ENCODE results near the gene CACNG3.
"Not testable (repeated sequence)": the region's sequence is repeated elsewhere in the genome, so short reads cannot be mapped to it uniquely, and the experiment has no call there.

The CACNG3 gene

GRCh38 chr16:24332582-24333090, 76.5 kb downstream of the CACNG3 start:
- DNase-seq (ENCODE audit: low read depth in 2 of 2): no peak

GRCh38 chr16:24336491-24336890, 80.4 kb downstream of the CACNG3 start:
- DNase-seq (ENCODE audit: low read depth in 2 of 2): no peak

- no peak for DNase-seq (ENCODE audit: low read depth in 2 of 2)
Observed at GRCh38 chr16:24337013-24337412, 80.9 kb downstream of the CACNG3 start.

- DNase-seq (ENCODE audit: low read depth in 2 of 2): not testable (repeated sequence)
Observed at GRCh38 chr16:24343829-24344228, 87.7 kb downstream of the CACNG3 start.

- DNase-seq (ENCODE audit: low read depth in 2 of 2): no peak
Observed at GRCh38 chr16:24344784-24345183, 88.6 kb downstream of the CACNG3 start.

- no peak for DNase-seq (ENCODE audit: low read depth in 2 of 2)
Observed at GRCh38 chr16:24345704-24346103, 89.6 kb downstream of the CACNG3 start.

GRCh38 chr16:24346734-24347133, 90.6 kb downstream of the CACNG3 start:
- no peak for DNase-seq (ENCODE audit: low read depth in 2 of 2)

GRCh38 chr16:24347556-24347955, 91.4 kb downstream of the CACNG3 start:
- DNase-seq (ENCODE audit: low read depth in 2 of 2): no peak

GRCh38 chr16:24348545-24349290, 92.6 kb downstream of the CACNG3 start:
- DNase-seq (ENCODE audit: low read depth in 2 of 2): no peak

- no peak for DNase-seq (ENCODE audit: low read depth in 2 of 2)
Observed at GRCh38 chr16:24349320-24349719, 93.2 kb downstream of the CACNG3 start.

- no peak for DNase-seq (ENCODE audit: low read depth in 2 of 2)
Observed at GRCh38 chr16:24352746-24353145, 96.6 kb downstream of the CACNG3 start.

- DNase-seq (ENCODE audit: low read depth in 2 of 2): no peak
Observed at GRCh38 chr16:24353622-24354021, 97.5 kb downstream of the CACNG3 start.

- no peak for DNase-seq (ENCODE audit: low read depth in 2 of 2)
Observed at GRCh38 chr16:24357511-24357910, 101.4 kb downstream of the CACNG3 start.

- DNase-seq (ENCODE audit: low read depth in 2 of 2): no peak
Observed at GRCh38 chr16:24358117-24358516, 102.0 kb downstream of the CACNG3 start.

- DNase-seq (ENCODE audit: low read depth in 2 of 2): no peak
Observed at GRCh38 chr16:24359490-24359889, 103.4 kb downstream of the CACNG3 start.

GRCh38 chr16:24360936-24361335, 104.8 kb downstream of the CACNG3 start:
- DNase-seq (ENCODE audit: low read depth in 2 of 2): no peak

- no peak for DNase-seq (ENCODE audit: low read depth in 2 of 2)
Observed at GRCh38 chr16:24364596-24364995, 108.5 kb downstream of the CACNG3 start.

- DNase-seq (ENCODE audit: low read depth in 2 of 2): no peak
Observed at GRCh38 chr16:24367186-24367710, 111.1 kb downstream of the CACNG3 start.

GRCh38 chr16:24372824-24373223, 116.7 kb downstream of the CACNG3 start:
- DNase-seq (ENCODE audit: low read depth in 2 of 2): no peak

- no peak for DNase-seq (ENCODE audit: low read depth in 2 of 2)
Observed at GRCh38 chr16:24378999-24379398, 122.9 kb downstream of the CACNG3 start.

GRCh38 chr16:24381470-24382118, 125.5 kb downstream of the CACNG3 start:
- no peak for DNase-seq (ENCODE audit: low read depth in 2 of 2)

- DNase-seq (ENCODE audit: low read depth in 2 of 2): no peak
Observed at GRCh38 chr16:24382762-24383407, 126.8 kb downstream of the CACNG3 start.

All from stimulated activated CD8-positive, alpha-beta memory T cell treated with anti-CD3 and anti-CD28 coated beads, Interleukin-2, amount 100 ng/mL, for 48 hours (primary cell).